GM23338 (cell line): Measurements from ENCODE around the gene SPINK13. TPM values are rescaled to one million over a fixed set of nuclear protein-coding genes. Genes with fewer than 3 reads are reported as not detected.

ENCODE experiments used
- ATAC-seq: fragments of 200-7000 bp; cut with Tn5 transposase; 3 replicates; pipeline ENCODE4 v1.9.1; 2020
- DNase-seq: peaks from one replicate; pipeline ENCODE4 v3.0.0-alpha.2; 2015; ENCODE audit warnings: low spot score
- H2AFZ ChIP-seq: fragments of 200-600 bp; sonication (generic); 2 replicates; pipeline ENCODE4 v1.8.0; 2016; ENCODE audit warnings: antibody characterized with exemption, mild to moderate bottlenecking, moderate library complexity
- H3F3A ChIP-seq: fragments of 200-600 bp; sonication (generic); replicated peaks from 2 replicates; pipeline ENCODE4 v1.8.0; 2017; ENCODE audit warnings: antibody characterized with exemption, mixed run types, low read depth
- H3K27ac ChIP-seq: fragments of 200-600 bp; sonication (generic); 2 replicates; pipeline ENCODE4 v1.6.1; 2016; ENCODE audit warnings: low read depth
- H3K27me3 ChIP-seq: fragments of 200-600 bp; sonication (generic); 2 replicates; pipeline ENCODE4 v1.8.0; 2016; ENCODE audit warnings: mild to moderate bottlenecking, mixed run types, moderate library complexity; ENCODE audit not compliant: insufficient read depth
- H3K36me3 ChIP-seq: fragments of 200-600 bp; sonication (generic); 2 replicates; pipeline ENCODE4 v1.8.0; 2016; ENCODE audit warnings: mild to moderate bottlenecking; ENCODE audit not compliant: insufficient read depth
- H3K4me1 ChIP-seq: fragments of 200-600 bp; sonication (generic); 2 replicates; pipeline ENCODE4 v1.8.0; 2016; ENCODE audit warnings: mild to moderate bottlenecking, moderate library complexity; ENCODE audit not compliant: insufficient read depth
- H3K4me2 ChIP-seq: fragments of 200-600 bp; sonication (generic); 2 replicates; pipeline ENCODE4 v1.7.1; 2017; ENCODE audit warnings: mixed run types
- H3K4me3 ChIP-seq: fragments of 200-600 bp; sonication (generic); 2 replicates; pipeline ENCODE4 v1.6.1; 2016; ENCODE audit warnings: mixed run types
- H3K79me2 ChIP-seq: fragments of 200-600 bp; sonication (generic); replicated peaks from 2 replicates; pipeline ENCODE4 v1.8.0; 2017; ENCODE audit warnings: mild to moderate bottlenecking; ENCODE audit not compliant: insufficient read depth
- H3K9me2 ChIP-seq: fragments of 200-600 bp; sonication (generic); 2 replicates; pipeline ENCODE4 v1.8.0; 2017; ENCODE audit not compliant: insufficient read depth
- H4K20me1 ChIP-seq: fragments of 200-600 bp; sonication (generic); replicated peaks from 2 replicates; pipeline ENCODE4 v1.8.0; 2017; ENCODE audit warnings: mild to moderate bottlenecking; ENCODE audit not compliant: insufficient read depth
- H3K27ac Mint-ChIP-seq: 2 replicates; pipeline ENCODE4 v1.8.0; 2020; ENCODE audit warnings: inconsistent platforms, mild to moderate bottlenecking, moderate library complexity, mixed read lengths
- H3K27me3 Mint-ChIP-seq: 3 replicates; pipeline ENCODE4 v1.8.0; 2022; ENCODE audit warnings: low read depth, mild to moderate bottlenecking, moderate library complexity, mixed read lengths, inconsistent platforms; ENCODE audit not compliant: insufficient read depth, poor library complexity
- H3K36me3 Mint-ChIP-seq: 3 replicates; pipeline ENCODE4 v1.8.0; 2021; ENCODE audit warnings: low read depth, mild to moderate bottlenecking, inconsistent platforms, moderate library complexity, mixed read lengths
- H3K4me1 Mint-ChIP-seq: 3 replicates; pipeline ENCODE4 v1.8.0; 2020; ENCODE audit warnings: mild to moderate bottlenecking, inconsistent platforms, mixed read lengths
- H3K4me3 Mint-ChIP-seq: 3 replicates; pipeline ENCODE4 v1.8.0; 2021; ENCODE audit warnings: moderate library complexity, mild to moderate bottlenecking, inconsistent platforms, mixed read lengths
- H3K9me3 Mint-ChIP-seq: 3 replicates; pipeline ENCODE4 v1.8.0; 2020; ENCODE audit warnings: moderate library complexity, mild to moderate bottlenecking, inconsistent platforms, mixed read lengths
- CREB1 ChIP-seq: fragments of 250-450 bp; sonication (Bioruptor Pico); IDR thresholded peaks from 2 replicates; pipeline ENCODE4 v1.5.0; 2020; ENCODE audit warnings: low read depth, mild to moderate bottlenecking, moderate library complexity
- ETS1 ChIP-seq: IDR thresholded peaks from 2 replicates; pipeline ENCODE4 v1.6.1; 2016; ENCODE audit warnings: antibody characterized with exemption
- JUNB ChIP-seq: IDR thresholded peaks from one replicate; pipeline ENCODE4 v1.6.1; 2016; ENCODE audit warnings: antibody characterized with exemption; ENCODE audit not compliant: unreplicated experiment
- ZNF114 ChIP-seq: fragments of 250-450 bp; sonication (Bioruptor Pico); IDR thresholded peaks from 2 replicates; pipeline ENCODE4 v1.5.0; 2020; ENCODE audit warnings: mild to moderate bottlenecking, moderate library complexity
- polyA plus RNA-seq: library from polyadenylated mRNA; unstranded; fragments of >200 nt; fragmentation: Nextera tagmentation; extraction: Ambion mirVana; gene quantifications from 2 replicates; pipeline ENCODE4 v1.2.1, GENCODE V29; 2016
- total RNA-seq: library from RNA; depleted of rRNA; stranded (reverse); fragments of >200 nt; shearing (Covaris generic); gene quantifications from 2 replicates; pipeline ENCODE4 v1.2.3, GENCODE V29; 2014
- TF ChIP-seq, protein P1 (sequence below), 2 experiments: fragments of 200-600 bp in 1 of 2; sonication (generic) in 1 of 2; conservative IDR thresholded peaks; 2 replicates each; pipeline versions ENCODE4 v1.5.1 to v1.6.1; 2016 to 2017; ENCODE audit warnings: antibody characterized with exemption in 2 of 2, low read depth in 2 of 2, mild to moderate bottlenecking in 2 of 2, moderate library complexity in 1 of 2

Gene SPINK13
- total and polyA plus RNA-seq, 2 experiments from 2014 or later, result not detected

DNA sequence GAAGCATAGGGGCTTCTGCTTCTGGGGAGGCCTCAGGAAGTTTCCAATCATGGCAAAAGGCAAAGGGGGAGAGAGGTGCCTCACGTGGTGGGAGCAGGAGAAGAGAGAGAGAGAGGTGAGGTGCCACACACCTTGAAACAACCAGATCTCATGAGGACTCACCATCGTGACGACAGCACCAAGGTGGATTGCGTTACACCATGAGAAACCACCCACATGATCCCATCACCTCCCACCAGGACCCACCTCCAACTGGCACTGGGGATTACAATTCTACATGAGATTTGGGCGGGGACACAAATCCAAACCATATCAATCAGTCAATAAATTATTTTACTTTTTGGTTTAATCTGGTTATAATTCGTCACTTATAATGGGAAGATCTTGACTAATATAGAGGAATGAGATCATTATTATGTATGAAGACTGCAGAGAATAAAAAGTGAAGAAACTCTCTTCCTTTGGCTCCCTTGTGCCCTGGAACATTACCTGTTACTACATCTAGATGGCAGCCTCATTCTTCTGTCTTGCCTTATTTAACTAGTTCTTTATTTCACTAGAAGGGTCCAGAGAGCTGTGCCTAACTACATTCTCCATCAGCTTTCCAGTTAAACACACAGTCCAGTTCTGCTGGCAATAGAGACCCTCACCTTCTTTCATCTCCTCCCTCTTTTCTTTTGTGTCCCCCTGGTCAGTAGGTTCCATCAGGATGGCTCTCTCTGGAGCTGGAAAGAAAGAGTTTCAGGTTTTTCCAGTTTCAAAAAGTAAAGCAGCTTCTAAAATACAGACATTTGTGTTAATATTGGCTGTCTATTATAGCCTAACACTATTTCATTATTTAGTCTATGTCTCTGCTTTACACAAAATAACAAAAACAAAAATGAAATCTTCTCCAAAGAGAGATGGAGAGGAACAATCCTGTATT is 21.9 kb downstream of the SPINK13 start:
- peak; percentile 79 for DNase-seq

DNA sequence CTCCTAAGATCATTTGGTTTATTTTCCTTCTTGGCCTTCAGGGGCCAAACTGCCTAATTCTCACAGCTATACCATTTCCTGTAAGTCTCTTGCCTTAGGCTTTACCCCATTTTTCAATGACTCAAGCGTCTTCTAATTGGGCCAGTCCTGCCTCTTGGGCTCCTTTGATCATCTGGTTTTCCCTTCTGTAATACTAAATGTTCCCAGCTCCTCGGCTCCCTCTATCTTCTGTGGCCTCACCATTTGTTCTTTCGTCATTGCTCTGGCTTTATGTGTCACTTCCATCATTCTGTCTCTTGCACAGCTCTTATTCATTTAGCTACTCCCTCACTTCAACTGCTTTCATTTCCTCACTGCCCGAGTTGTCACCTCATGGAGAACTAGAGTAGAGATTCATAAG is 29.1 kb downstream of the SPINK13 start:
- Mint-ChIP-seq H3K27me3 (no peaks in the 10 kb centered on the region), H3K27ac (no peak overlapping the region), H3K9me3 (no peaks in the 10 kb centered on the region), H3K4me1 (no peaks in the 10 kb centered on the region), H3K4me3 (no peak overlapping the region), H3K36me3 (no peaks in the 10 kb centered on the region)
- H3K4me1 ChIP-seq, result no peaks in the 10 kb centered on the region
- H3K36me3 ChIP-seq, result no peaks in the 10 kb centered on the region
- TF ChIP-seq ETS1, result no peak
- TF ChIP-seq, protein P1, sequence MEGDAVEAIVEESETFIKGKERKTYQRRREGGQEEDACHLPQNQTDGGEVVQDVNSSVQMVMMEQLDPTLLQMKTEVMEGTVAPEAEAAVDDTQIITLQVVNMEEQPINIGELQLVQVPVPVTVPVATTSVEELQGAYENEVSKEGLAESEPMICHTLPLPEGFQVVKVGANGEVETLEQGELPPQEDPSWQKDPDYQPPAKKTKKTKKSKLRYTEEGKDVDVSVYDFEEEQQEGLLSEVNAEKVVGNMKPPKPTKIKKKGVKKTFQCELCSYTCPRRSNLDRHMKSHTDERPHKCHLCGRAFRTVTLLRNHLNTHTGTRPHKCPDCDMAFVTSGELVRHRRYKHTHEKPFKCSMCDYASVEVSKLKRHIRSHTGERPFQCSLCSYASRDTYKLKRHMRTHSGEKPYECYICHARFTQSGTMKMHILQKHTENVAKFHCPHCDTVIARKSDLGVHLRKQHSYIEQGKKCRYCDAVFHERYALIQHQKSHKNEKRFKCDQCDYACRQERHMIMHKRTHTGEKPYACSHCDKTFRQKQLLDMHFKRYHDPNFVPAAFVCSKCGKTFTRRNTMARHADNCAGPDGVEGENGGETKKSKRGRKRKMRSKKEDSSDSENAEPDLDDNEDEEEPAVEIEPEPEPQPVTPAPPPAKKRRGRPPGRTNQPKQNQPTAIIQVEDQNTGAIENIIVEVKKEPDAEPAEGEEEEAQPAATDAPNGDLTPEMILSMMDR (conservative IDR thresholded peaks at IDR 0.05; ENCODE audit: low read depth in 2 of 2), result peak in 1 of 2 experiments; percentile 39; a peak in 2 of 4 replicates
- H3K27me3 ChIP-seq, result no peaks in the 10 kb centered on the region
- no peak overlapping the region for H3K4me2 ChIP-seq
- ATAC-seq, result peak; percentile 50; the same call in 2 of the 3 replicates
- no peaks in the 10 kb centered on the region for H3K79me2 ChIP-seq
- no peaks in the 10 kb centered on the region for H3F3A ChIP-seq
- H2AFZ ChIP-seq, result no peak overlapping the region
- no peak overlapping the region for H3K27ac ChIP-seq
- no peaks in the 10 kb centered on the region; the same call in 1 of the 2 replicates for H3K9me2 ChIP-seq
- H3K4me3 ChIP-seq, result no peak overlapping the region
- peak; percentile 52 for DNase-seq
- no peaks in the 10 kb centered on the region for H4K20me1 ChIP-seq

More for the DNA sequence above, 21.9 kb downstream of the SPINK13 start:
- Histone ChIP-seq H3F3A (no peaks in the 10 kb centered on the region), H3K36me3 (no peaks in the 10 kb centered on the region), H3K4me1 (no peaks in the 10 kb centered on the region), H3K9me2 (no peaks in the 10 kb centered on the region), H2AFZ (no peak overlapping the region), H3K79me2 (no peaks in the 10 kb centered on the region), H3K27me3 (no peaks in the 10 kb centered on the region), H3K4me2 (no peak overlapping the region), H3K4me3 (no peak overlapping the region), H3K27ac (no peak overlapping the region), H4K20me1 (no peaks in the 10 kb centered on the region)
- Mint-ChIP-seq H3K27me3 (no peaks in the 10 kb centered on the region), H3K9me3 (no peaks in the 10 kb centered on the region; the same call in 2 of the 3 replicates), H3K27ac (peak overlapping the region; percentile 57), H3K4me1 (peaks cover 5% of the 10 kb centered on the region), H3K4me3 (no peak overlapping the region), H3K36me3 (no peaks in the 10 kb centered on the region)
- ATAC-seq, result peak; percentile 94
- TF ChIP-seq JUNB (no peak), ETS1 (no peak), CREB1 (CRISPR knock-in tag) (no peak), ZNF114 (no peak)
- TF ChIP-seq, protein P1 (conservative IDR thresholded peaks at IDR 0.05; ENCODE audit: low read depth in 2 of 2), result peak; percentile 73 to 74
